Fibroblast of lung (primary cell): ENCODE measurements around the gene MTHFR. TPM values are rescaled to one million over a fixed set of nuclear protein-coding genes. Genes with fewer than 3 reads are reported as not detected.

Experiments
- DNase-seq, 2 donors: peaks; one replicate each; pipeline versions ENCODE4 v3.0.0 to v3.0.0-alpha.2; 2010; ENCODE audit warnings: low read depth in 2 of 2
- H2AFZ ChIP-seq: 2 replicates; pipeline ENCODE4 v1.5.1; 2012; ENCODE audit warnings: low read length, control low read depth, inconsistent platforms
- H3K27ac ChIP-seq: 2 replicates; pipeline ENCODE4 v1.5.1; 2011; ENCODE audit warnings: low read length, control low read depth; ENCODE audit not compliant: insufficient read depth
- H3K27me3 ChIP-seq: 2 replicates; pipeline ENCODE4 v1.5.1; 2011; ENCODE audit warnings: mild to moderate bottlenecking, low read length; ENCODE audit not compliant: control insufficient read depth, insufficient read depth
- H3K36me3 ChIP-seq: 2 replicates; pipeline ENCODE4 v1.5.1; 2011; ENCODE audit warnings: low read length; ENCODE audit not compliant: control insufficient read depth, insufficient read depth
- H3K4me1 ChIP-seq: 2 replicates; pipeline ENCODE4 v1.5.1; 2011; ENCODE audit warnings: low read length; ENCODE audit not compliant: control insufficient read depth, insufficient read depth; ENCODE audit errors: extremely low read depth
- H3K4me2 ChIP-seq: 2 replicates; pipeline ENCODE4 v1.5.1; 2011; ENCODE audit warnings: low read length, control low read depth; ENCODE audit not compliant: insufficient read depth; ENCODE audit errors: extremely low read depth
- H3K4me3 ChIP-seq, 4 experiments: fragments of 200-600 bp in 1 of 4; sonication (generic) in 1 of 4; replicated peaks in 1 of 4; 2 replicates each; pipeline ENCODE4 v1.5.1; 2011 to 2016; ENCODE audit warnings: low read length in 4 of 4, low read depth in 3 of 4, mild to moderate bottlenecking in 3 of 4, control low read depth in 2 of 4, inconsistent platforms in 1 of 4, mixed read lengths in 1 of 4; ENCODE audit not compliant: insufficient read depth in 1 of 4; ENCODE audit errors: control extremely low read depth in 1 of 4
- H3K79me2 ChIP-seq: 2 replicates; pipeline ENCODE4 v1.5.1; 2012; ENCODE audit warnings: mild to moderate bottlenecking, low read length, inconsistent platforms; ENCODE audit not compliant: control insufficient read depth, insufficient read depth
- H3K9ac ChIP-seq: 2 replicates; pipeline ENCODE4 v1.5.1; 2011; ENCODE audit warnings: mild to moderate bottlenecking, low read length, control low read depth; ENCODE audit not compliant: insufficient read depth
- H3K9me3 ChIP-seq: 2 replicates; pipeline ENCODE4 v1.5.1; 2012; ENCODE audit warnings: low read depth, low read length; ENCODE audit not compliant: control insufficient read depth, insufficient read depth
- H4K20me1 ChIP-seq: 2 replicates; pipeline ENCODE4 v1.5.1; 2011; ENCODE audit warnings: low read length; ENCODE audit not compliant: control insufficient read depth, insufficient read depth; ENCODE audit errors: extremely low read depth
- CTCF ChIP-seq, 2 donors: IDR thresholded peaks in 1 of 2; conservative IDR thresholded peaks in 1 of 2; 1 replicate in 1 of 2; 2 replicates in 1 of 2; pipeline ENCODE4 v1.5.1; 2011 to 2012; ENCODE audit warnings: low read length in 2 of 2, control low read depth in 1 of 2, inconsistent platforms in 1 of 2, low read depth in 1 of 2, mild to moderate bottlenecking in 1 of 2
- EZH2 ChIP-seq: IDR thresholded peaks from 2 replicates; pipeline ENCODE4 v1.5.1; 2012; ENCODE audit warnings: low read length, control low read depth, mild to moderate bottlenecking; ENCODE audit errors: missing control alignments
- polyA plus RNA-seq, 2 donors: library from polyadenylated mRNA; depleted of rRNA in 1 of 2; stranded (reverse) in 1 of 2; unstranded in 1 of 2; fragments of >200 nt; gene quantifications; 2 replicates each; pipeline ENCODE4 v1.2.1, GENCODE V29; 2011 to 2012; ENCODE audit warnings: missing spikeins in 1 of 2
- total RNA-seq: library from RNA; depleted of rRNA; stranded (reverse); fragments of >200 nt; gene quantifications from 2 replicates; pipeline ENCODE4 v1.2.1, GENCODE V29; 2014

The MTHFR gene
- total and polyA plus RNA-seq, 2 donors (not counting 1 experiment from before 2014, with no cell fraction given): 16.3 to 87.4 TPM

DNA sequence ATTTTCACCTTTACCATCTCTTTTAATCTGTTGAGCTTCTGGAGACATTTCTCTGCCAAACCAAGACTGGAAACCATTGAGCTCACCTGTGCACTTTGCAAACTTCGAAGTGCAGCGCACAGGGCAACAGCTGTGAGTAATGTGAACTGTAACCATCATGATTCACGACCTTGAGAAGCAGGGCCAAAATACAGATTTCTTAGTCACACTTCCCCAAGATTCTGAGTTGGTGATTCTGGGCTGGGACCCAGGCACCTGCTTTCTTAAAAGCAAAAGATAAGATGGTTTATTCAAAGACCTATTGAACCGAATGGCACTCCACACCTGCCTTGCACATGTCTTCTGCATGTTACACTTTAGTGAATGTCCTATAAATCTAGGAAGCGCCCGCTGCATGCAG is 59.7 kb downstream of the MTHFR start:
- H3K79me2 ChIP-seq: no peaks in the 10 kb centered on the region
- no peak for TF ChIP-seq CTCF (conservative IDR thresholded peaks at IDR 0.05 in 1 of 2, IDR thresholded peaks at IDR 0.05 in 1 of 2; ENCODE audit: low read depth in 1 of 2, low read length in 2 of 2)
- TF ChIP-seq EZH2: no peak
- no peaks in the 10 kb centered on the region for H3K9me3 ChIP-seq
- H3K27ac ChIP-seq: no peak overlapping the region
- no peaks in the 10 kb centered on the region for H3K27me3 ChIP-seq
- H2AFZ ChIP-seq: no peak overlapping the region
- peak in 1 of 2 donors; percentile 51 for DNase-seq
- no peak overlapping the region for H3K9ac ChIP-seq
- no peak overlapping the region for H3K4me3 ChIP-seq
- no peak overlapping the region for H3K4me2 ChIP-seq
- H3K4me1 ChIP-seq: no peaks in the 10 kb centered on the region
- peaks cover 5% of the 10 kb centered on the region for H3K36me3 ChIP-seq
- H4K20me1 ChIP-seq: no peaks in the 10 kb centered on the region

DNA sequence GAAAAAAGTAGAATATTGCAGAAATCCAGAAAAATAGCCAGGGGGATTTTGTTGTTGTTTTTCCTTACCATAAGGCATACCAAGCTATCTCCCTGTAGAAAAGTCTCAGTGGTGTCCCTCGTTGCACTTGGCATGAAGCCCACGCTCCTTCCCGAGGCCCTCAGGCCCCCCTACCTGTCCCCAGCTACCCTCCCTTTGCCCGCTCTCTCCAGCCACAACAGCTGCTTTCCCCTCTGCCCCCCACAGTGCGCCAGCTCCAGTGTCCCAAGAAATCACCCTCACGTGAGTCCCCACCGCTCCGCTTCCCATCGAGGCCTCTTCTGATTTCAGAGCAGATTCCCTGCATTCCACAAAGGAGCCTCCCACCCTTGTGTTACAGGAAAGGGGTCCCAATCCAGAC is 61.5 kb downstream of the MTHFR start:
- H3K9ac ChIP-seq: no peak overlapping the region
- H3K36me3 ChIP-seq: peaks cover 2% of the 10 kb centered on the region
- H3K27me3 ChIP-seq: no peaks in the 10 kb centered on the region
- H3K4me2 ChIP-seq: no peak overlapping the region
- TF ChIP-seq CTCF (conservative IDR thresholded peaks at IDR 0.05 in 1 of 2, IDR thresholded peaks at IDR 0.05 in 1 of 2; ENCODE audit: low read depth in 1 of 2, low read length in 2 of 2) (no peak), EZH2 (no peak)
- H3K4me3 ChIP-seq: no peak overlapping the region
- no peak for DNase-seq
- H3K9me3 ChIP-seq: no peaks in the 10 kb centered on the region
- H3K27ac ChIP-seq: no peak overlapping the region
- H4K20me1 ChIP-seq: no peaks in the 10 kb centered on the region
- H3K79me2 ChIP-seq: no peaks in the 10 kb centered on the region
- H3K4me1 ChIP-seq: no peaks in the 10 kb centered on the region
- no peak overlapping the region for H2AFZ ChIP-seq

DNA sequence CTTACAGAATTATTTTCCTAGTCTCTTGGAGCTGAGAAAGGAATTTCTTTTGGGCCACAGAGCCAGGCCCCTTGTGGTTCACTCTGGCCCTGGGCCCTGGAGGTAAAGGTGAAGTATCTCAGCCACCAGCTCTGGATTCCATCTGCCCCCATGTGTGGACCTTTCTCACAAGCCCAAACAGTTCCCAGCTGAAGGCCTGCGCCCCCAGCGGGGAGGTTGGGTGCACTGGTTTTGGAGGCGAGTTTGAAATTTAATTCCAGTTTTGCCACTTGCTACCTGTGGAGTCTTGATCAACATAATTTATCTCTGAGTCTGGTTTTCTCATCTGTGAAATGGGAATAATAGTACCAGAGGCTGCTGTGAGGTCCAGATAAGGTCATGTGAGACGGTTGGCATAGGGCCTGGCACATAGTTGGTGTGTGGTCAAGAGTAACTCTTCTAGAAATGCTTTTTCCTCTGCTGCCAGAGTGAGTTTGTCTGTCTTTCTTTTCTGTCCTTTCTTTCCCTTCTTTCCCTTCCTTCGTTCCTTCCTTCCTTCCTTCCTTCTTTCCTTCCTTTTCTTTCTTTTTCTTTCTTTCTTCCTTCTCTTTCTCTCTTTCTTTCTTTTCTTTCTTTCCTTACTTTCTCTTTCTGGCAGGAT is 63.7 kb downstream of the MTHFR start:
- H3K4me3 ChIP-seq: no peak overlapping the region
- no peaks in the 10 kb centered on the region for H4K20me1 ChIP-seq
- H3K4me2 ChIP-seq: no peak overlapping the region
- no peak overlapping the region for H3K27ac ChIP-seq
- no peaks in the 10 kb centered on the region for H3K27me3 ChIP-seq
- no peak overlapping the region for H3K9ac ChIP-seq
- no peaks in the 10 kb centered on the region for H3K36me3 ChIP-seq
- DNase-seq: no peak
- no peak for TF ChIP-seq EZH2
- TF ChIP-seq CTCF (conservative IDR thresholded peaks at IDR 0.05 in 1 of 2, IDR thresholded peaks at IDR 0.05 in 1 of 2; ENCODE audit: low read depth in 1 of 2, low read length in 2 of 2): no peak
- H3K4me1 ChIP-seq: no peaks in the 10 kb centered on the region
- no peaks in the 10 kb centered on the region for H3K79me2 ChIP-seq
- no peaks in the 10 kb centered on the region for H3K9me3 ChIP-seq
- H2AFZ ChIP-seq: no peak overlapping the region
